Measurements from ENCODE around the gene CEP76.
A peak's percentile ranks its signal among the peaks of the same experiment; 100 is the strongest.

The CEP76 gene

GRCh38 chr18:12741351-12741750 lies 38.8 kb upstream of the CEP76 start:
- peak; percentile 91 for DNase-seq (ENCODE audit: low read depth)
- no peak for TF ChIP-seq CTCF (conservative IDR thresholded peaks at IDR 0.05; ENCODE audit: control insufficient read depth, insufficient read depth, low read depth, low read length)
- H3K4me3 ChIP-seq (ENCODE audit: control insufficient read depth, low read depth, low read length) = no peak overlapping the region

- DNase-seq (ENCODE audit: low read depth) = no peak
- TF ChIP-seq CTCF (conservative IDR thresholded peaks at IDR 0.05; ENCODE audit: control insufficient read depth, insufficient read depth, low read depth, low read length) = no peak
- no peak overlapping the region for H3K4me3 ChIP-seq (ENCODE audit: control insufficient read depth, low read depth, low read length)
These were observed 34.9 kb upstream of the CEP76 start for GRCh38 chr18:12737243-12737902.

GRCh38 chr18:12726774-12727550 lies 24.4 kb upstream of the CEP76 start:
- H3K4me3 ChIP-seq (ENCODE audit: control insufficient read depth, low read depth, low read length) = no peak overlapping the region
- DNase-seq (ENCODE audit: low read depth) = peak; percentile 77
- TF ChIP-seq CTCF (conservative IDR thresholded peaks at IDR 0.05; ENCODE audit: control insufficient read depth, insufficient read depth, low read depth, low read length) = peak; percentile 91

GRCh38 chr18:12726331-12726730 lies 23.8 kb upstream of the CEP76 start:
- DNase-seq (ENCODE audit: low read depth) = no peak
- H3K4me3 ChIP-seq (ENCODE audit: control insufficient read depth, low read depth, low read length) = no peak overlapping the region
- TF ChIP-seq CTCF (conservative IDR thresholded peaks at IDR 0.05; ENCODE audit: control insufficient read depth, insufficient read depth, low read depth, low read length) = no peak

GRCh38 chr18:12722731-12723130 lies 20.2 kb upstream of the CEP76 start:
- TF ChIP-seq CTCF (conservative IDR thresholded peaks at IDR 0.05; ENCODE audit: control insufficient read depth, insufficient read depth, low read depth, low read length) = no peak
- no peak overlapping the region for H3K4me3 ChIP-seq (ENCODE audit: control insufficient read depth, low read depth, low read length)
- no peak for DNase-seq (ENCODE audit: low read depth)

- no peak for DNase-seq (ENCODE audit: low read depth)
- no peak overlapping the region for H3K4me3 ChIP-seq (ENCODE audit: control insufficient read depth, low read depth, low read length)
- TF ChIP-seq CTCF (conservative IDR thresholded peaks at IDR 0.05; ENCODE audit: control insufficient read depth, insufficient read depth, low read depth, low read length) = no peak
These were observed 19.2 kb upstream of the CEP76 start for GRCh38 chr18:12721495-12722275.

Measured in fibroblast of mammary gland (primary cell).